Retinal pigment epithelial cell (primary cell): ENCODE results near the gene SOX30.

Source experiments
- DNase-seq: peaks from one replicate; pipeline ENCODE4 v3.0.0-alpha.2; 2010; ENCODE audit warnings: low read depth
- H3K4me3 ChIP-seq: 2 replicates; pipeline ENCODE4 v1.5.1; 2011; ENCODE audit warnings: mild to moderate bottlenecking, low read length, control low read depth, moderate library complexity
- TF ChIP-seq, protein P1 (sequence below): conservative IDR thresholded peaks from 2 replicates; pipeline ENCODE4 v1.5.1; 2011; ENCODE audit warnings: low read depth, low read length, control low read depth, inconsistent platforms

Gene SOX30

DNA sequence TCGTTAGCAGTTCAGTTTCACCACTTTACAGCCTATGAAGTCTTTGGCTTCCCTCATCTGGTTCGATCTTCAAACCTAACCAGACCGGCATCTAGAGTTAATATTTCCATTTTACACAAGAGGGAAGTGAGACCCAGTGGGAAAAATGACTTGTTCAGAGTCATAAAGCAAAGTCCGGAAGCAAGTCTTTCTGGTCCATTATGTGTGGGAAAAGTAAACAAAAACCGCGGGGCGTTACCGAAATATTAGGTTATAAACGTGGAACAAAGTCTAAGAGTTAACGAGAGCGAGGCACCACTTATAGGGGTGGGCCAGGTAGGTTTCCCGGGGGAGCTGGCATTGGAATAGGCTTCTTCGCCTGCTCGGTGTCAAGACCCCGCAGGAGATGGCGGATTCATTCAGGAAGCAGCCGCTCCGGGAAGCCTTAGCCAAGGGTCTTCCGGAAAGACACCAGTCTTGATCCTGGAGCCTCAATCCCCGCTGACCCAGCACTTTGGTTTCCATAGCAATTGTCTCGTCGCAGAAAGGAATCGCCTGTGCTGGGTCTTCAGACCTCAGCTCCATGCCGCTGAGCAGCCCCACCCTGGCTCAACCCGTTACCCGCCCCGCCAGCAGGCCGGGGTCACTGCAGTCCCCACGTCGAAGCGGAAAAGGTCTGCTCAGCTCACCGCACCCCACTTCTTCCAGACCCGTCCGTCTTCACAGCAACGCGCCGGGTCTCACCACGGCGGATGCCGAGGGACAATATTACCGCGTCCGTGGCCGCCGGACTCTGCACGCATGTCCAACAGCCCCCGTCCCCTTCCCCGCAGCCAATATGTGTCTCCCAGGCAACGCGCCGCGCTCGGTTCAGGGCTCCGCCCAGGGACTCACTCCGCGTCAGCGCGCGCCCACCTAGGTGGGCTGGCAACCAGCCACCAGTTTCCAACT lies 18.7 kb upstream of the SOX30 start, which contains the start of gene C5orf52:
TSS of gene C5orf52 (plus strand) at position 872 of the 930 bp plus-strand sequence. CDS start 82 bp downstream, outside the sequence.
- TF ChIP-seq, protein P1, sequence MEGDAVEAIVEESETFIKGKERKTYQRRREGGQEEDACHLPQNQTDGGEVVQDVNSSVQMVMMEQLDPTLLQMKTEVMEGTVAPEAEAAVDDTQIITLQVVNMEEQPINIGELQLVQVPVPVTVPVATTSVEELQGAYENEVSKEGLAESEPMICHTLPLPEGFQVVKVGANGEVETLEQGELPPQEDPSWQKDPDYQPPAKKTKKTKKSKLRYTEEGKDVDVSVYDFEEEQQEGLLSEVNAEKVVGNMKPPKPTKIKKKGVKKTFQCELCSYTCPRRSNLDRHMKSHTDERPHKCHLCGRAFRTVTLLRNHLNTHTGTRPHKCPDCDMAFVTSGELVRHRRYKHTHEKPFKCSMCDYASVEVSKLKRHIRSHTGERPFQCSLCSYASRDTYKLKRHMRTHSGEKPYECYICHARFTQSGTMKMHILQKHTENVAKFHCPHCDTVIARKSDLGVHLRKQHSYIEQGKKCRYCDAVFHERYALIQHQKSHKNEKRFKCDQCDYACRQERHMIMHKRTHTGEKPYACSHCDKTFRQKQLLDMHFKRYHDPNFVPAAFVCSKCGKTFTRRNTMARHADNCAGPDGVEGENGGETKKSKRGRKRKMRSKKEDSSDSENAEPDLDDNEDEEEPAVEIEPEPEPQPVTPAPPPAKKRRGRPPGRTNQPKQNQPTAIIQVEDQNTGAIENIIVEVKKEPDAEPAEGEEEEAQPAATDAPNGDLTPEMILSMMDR, result no peak
- H3K4me3 ChIP-seq, result peak within 1 kb of the TSS; percentile 69
- DNase-seq, result no peak

DNA sequence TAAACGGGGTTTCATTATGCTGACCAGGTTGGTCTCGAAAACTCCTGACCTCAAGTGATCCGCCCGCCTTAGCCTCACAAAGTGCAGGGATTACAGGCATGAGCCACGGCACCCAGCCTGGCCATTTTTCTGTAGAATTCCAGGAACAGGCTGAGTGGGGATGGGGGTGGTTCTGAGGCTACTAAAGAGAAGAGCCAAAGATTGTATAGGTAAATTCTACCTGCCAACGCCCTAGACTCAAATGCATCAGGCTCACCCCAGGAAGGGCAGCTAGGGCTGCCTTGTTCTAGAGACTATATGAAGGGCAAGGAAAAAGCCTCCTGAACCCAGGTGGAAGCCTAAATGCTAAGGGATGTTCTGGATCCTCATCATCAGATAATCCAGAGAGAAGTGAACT lies 17.5 kb upstream of the SOX30 start:
- TF ChIP-seq, protein P1, result no peak
- DNase-seq, result no peak
- H3K4me3 ChIP-seq, result no peak overlapping the region

DNA sequence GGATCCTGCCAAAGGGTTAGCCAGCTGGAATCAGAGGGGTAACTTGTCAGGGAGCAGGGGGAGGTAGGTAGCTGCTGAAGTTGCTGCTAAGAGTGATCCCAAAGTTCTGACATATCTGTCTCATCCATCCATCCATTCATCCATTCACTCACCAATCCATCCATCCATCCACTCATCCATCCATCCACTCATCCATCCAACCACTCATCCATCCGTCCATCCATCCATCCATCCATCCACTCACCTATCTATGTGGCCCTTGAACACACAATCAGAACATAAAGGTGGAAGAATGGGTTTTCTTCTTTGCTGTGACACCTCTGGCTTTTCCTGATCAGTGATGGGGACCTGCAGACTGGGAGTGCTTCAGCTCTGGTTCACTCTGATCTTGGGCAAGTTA lies 16.1 kb upstream of the SOX30 start:
- TF ChIP-seq, protein P1, result no peak
- H3K4me3 ChIP-seq, result no peak overlapping the region
- no peak for DNase-seq

DNA sequence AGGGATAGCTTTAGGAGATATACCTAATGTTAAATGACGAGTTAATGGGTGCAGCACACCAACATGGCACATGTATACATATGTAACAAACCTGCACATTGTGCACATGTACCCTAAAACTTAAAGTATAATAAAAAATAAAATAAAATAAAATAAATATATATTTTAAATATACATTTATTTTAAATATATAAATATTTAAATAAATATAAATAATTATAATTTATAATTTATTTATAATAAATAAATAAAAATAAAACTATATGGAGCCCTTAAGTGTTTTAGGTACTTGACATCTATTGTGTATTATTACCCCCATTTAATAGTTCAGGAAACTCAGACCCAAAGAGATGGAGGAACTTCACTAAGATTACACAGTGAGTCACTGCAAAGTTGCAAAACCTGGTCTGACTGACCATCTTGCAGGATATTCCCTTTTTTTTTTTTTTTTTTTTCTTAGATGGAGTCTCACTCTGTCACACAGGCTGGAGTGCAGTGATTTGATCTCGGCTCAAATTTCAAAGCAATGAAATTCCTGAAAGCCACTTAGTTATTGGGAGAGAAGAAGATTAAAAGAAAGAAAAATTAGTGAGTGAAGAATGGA lies 13.3 kb upstream of the SOX30 start:
- no peak overlapping the region for H3K4me3 ChIP-seq
- TF ChIP-seq, protein P1, result no peak
- peak; percentile 32 for DNase-seq

DNA sequence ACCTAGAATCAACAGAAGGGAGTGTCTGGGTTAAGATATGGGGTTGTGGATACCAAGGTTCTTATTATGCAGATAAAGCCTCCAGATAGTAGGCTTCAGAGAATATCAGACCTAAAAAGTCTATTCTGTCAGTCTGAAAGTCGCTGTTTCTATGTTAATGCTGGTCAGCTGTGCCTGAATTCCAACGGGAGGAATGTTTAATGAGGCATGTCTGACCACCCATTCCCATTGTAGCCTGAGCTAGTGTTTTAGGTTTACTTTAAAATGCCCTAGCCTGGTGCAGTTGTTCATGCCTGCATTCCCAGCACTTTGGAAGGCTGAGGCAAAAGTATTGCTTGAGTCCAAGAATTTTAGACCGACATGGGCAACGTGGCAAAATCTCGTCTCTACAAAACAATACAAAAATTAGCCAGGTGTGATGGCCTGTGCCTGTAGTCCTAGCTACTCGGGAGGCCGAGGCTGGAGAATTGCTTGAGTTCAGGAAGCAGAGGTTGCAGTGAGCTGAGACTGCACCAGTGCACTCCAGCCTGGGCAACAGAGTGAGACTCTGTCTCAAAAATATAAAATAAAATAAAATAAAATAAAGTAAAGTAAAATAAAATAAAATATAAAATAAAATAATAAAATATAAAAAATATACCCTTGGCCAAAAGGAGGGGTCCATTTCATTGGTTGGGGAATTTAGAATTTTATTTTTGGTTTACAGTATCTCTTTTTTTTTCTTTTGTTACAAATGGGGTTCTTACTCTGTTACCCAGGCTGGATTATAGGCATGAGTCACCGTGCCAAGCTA lies 7.8 kb upstream of the SOX30 start:
- H3K4me3 ChIP-seq, result no peak overlapping the region
- TF ChIP-seq, protein P1, result no peak
- DNase-seq, result no peak

DNA sequence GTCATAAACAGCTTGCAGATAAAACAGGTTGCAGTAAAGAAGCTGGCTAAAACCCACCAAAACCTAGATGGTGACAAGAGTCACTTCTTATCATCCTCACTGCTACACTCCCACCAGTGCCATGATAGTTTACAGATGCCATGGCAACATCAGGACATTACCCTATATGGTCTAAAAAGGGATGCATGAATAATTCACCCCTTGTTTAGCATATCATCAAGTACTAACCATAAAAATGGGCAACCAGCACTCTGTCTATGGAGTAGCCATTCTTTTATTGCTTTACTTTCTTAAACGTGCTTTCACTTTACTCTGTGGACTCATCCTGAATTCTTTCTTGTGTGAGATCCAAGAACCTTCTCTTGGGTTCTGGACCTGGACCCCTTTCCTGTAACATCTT lies 6.7 kb upstream of the SOX30 start:
- no peak for DNase-seq
- TF ChIP-seq, protein P1, result no peak
- no peak overlapping the region for H3K4me3 ChIP-seq
